Measurements from ENCODE around the gene NAT10. TPM values are rescaled to one million over a fixed set of nuclear protein-coding genes. Genes with fewer than 3 reads are reported as not detected.

NAT10 gene
- polyA plus RNA-seq, 1 donor from 2014 or later = 12.7 TPM

GRCh38 chr11:34188181-34188580 is 82.8 kb downstream of the NAT10 start:
- no peak overlapping the region for H3K4me3 ChIP-seq (ENCODE audit: low read length)
- no peak overlapping the region for H2AFZ ChIP-seq (ENCODE audit: low read depth, low read length)
- no peaks in the 10 kb centered on the region for H3K9me2 ChIP-seq (ENCODE audit: insufficient read depth, low read length)
- H3K27ac ChIP-seq (ENCODE audit: low read length) = no peak overlapping the region
- H3K9ac ChIP-seq (ENCODE audit: low read length) = no peak overlapping the region
- H4K20me1 ChIP-seq (ENCODE audit: insufficient read depth) = no peaks in the 10 kb centered on the region
- H3K79me2 ChIP-seq (replicated peaks; ENCODE audit: insufficient read depth, low read length) = no peaks in the 10 kb centered on the region
- no peaks in the 10 kb centered on the region for H3K36me3 ChIP-seq (ENCODE audit: insufficient read depth, low read length)
- no peaks in the 10 kb centered on the region for H3K9me3 ChIP-seq (ENCODE audit: low read length)
- H3F3A ChIP-seq (ENCODE audit: insufficient read depth, low read length, poor library complexity, severe bottlenecking) = no peaks in the 10 kb centered on the region
- H3K27me3 ChIP-seq (ENCODE audit: insufficient read depth, low read depth, low read length) = no peaks in the 10 kb centered on the region
- no peak overlapping the region for H3K4me2 ChIP-seq (ENCODE audit: low read length)
- TF ChIP-seq MXI1 (conservative IDR thresholded peaks at IDR 0.05; ENCODE audit: poor library complexity, severe bottlenecking) (no peak), SMC3 (conservative IDR thresholded peaks at IDR 0.05; ENCODE audit: poor library complexity) (no peak), EP300 (conservative IDR thresholded peaks at IDR 0.05; ENCODE audit: poor library complexity, severe bottlenecking) (no peak), RAD21 (conservative IDR thresholded peaks at IDR 0.05) (no peak), CTCF (IDR thresholded peaks at IDR 0.05; ENCODE audit: poor library complexity, severe bottlenecking) (no peak), TAF1 (IDR thresholded peaks at IDR 0.05; ENCODE audit: low read depth) (no peak), EZH2 (IDR thresholded peaks at IDR 0.05; ENCODE audit: borderline replicate concordance, insufficient read depth, low read length, poor library complexity, severe bottlenecking) (no peak), POLR2AphosphoS5 (IDR thresholded peaks at IDR 0.05) (no peak), REST (IDR thresholded peaks at IDR 0.05; ENCODE audit: borderline replicate concordance) (no peak)

- Histone ChIP-seq H3K27ac (ENCODE audit: low read length) (no peak overlapping the region), H4K20me1 (ENCODE audit: insufficient read depth) (no peaks in the 10 kb centered on the region), H3K27me3 (ENCODE audit: insufficient read depth, low read depth, low read length) (no peaks in the 10 kb centered on the region), H3K9me3 (ENCODE audit: low read length) (no peaks in the 10 kb centered on the region), H3K4me2 (ENCODE audit: low read length) (no peak overlapping the region), H3K9ac (ENCODE audit: low read length) (no peak overlapping the region), H3K79me2 (replicated peaks; ENCODE audit: insufficient read depth, low read length) (no peaks in the 10 kb centered on the region), H3K4me3 (ENCODE audit: low read length) (no peak overlapping the region), H3K9me2 (ENCODE audit: insufficient read depth, low read length) (no peaks in the 10 kb centered on the region), H3K36me3 (ENCODE audit: insufficient read depth, low read length) (no peaks in the 10 kb centered on the region), H3F3A (ENCODE audit: insufficient read depth, low read length, poor library complexity, severe bottlenecking) (no peaks in the 10 kb centered on the region), H2AFZ (ENCODE audit: low read depth, low read length) (no peak overlapping the region)
- no peak for TF ChIP-seq EP300 (conservative IDR thresholded peaks at IDR 0.05; ENCODE audit: poor library complexity, severe bottlenecking)
- no peak for TF ChIP-seq EZH2 (IDR thresholded peaks at IDR 0.05; ENCODE audit: borderline replicate concordance, insufficient read depth, low read length, poor library complexity, severe bottlenecking)
- TF ChIP-seq CTCF (IDR thresholded peaks at IDR 0.05; ENCODE audit: poor library complexity, severe bottlenecking) = no peak
- no peak for TF ChIP-seq MXI1 (conservative IDR thresholded peaks at IDR 0.05; ENCODE audit: poor library complexity, severe bottlenecking)
- no peak for TF ChIP-seq TAF1 (IDR thresholded peaks at IDR 0.05; ENCODE audit: low read depth)
- no peak for TF ChIP-seq SMC3 (conservative IDR thresholded peaks at IDR 0.05; ENCODE audit: poor library complexity)
Measured at GRCh38 chr11:34189191-34189590, 83.8 kb downstream of the NAT10 start.

All from neural cell (in vitro differentiated cells).